Ramos (cell line): ENCODE results near the gene DNAH5.
"Not testable (repeated sequence)": the region's sequence is repeated elsewhere in the genome, so short reads cannot be mapped to it uniquely, and the experiment has no call there.

Experiments used
- in situ Hi-C: fragments of 300-500 bp; cut with MboI; formaldehyde crosslinking; loops from one replicate; pipeline ENCODE4 v1.14.3; 2022; ENCODE audit warnings: low sequenced_read_pairs; ENCODE audit not compliant: unreplicated experiment

The DNAH5 gene

DNA sequence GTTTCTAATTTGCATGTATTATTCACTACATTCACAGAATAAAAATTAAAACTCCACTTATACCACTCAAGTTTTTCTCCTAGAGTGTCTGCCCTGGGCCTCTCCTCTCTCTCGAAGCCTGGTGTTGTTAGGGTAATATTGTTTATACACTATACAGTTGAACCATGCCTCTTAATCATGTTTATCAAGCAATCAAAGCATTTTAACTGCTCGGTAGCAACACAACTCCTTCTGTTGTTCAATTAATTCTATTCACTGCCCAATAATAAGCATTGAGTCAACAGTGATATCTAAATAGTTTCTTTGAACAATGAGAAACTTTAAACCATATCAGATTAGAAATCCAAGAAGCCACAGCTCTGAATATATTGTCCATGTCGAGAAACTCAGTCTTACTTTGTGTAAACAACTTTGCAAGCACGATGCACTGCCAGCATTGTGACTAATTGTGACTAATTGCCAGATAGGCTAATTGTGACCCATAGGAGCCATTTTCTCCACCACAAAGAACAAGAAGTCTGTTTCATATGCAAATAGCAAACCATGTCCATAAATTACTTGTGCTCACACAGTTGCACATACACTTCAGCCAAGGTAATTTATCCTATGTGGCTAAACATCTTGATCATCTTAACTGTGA is at the start of gene DNAH5:
Gene DNAH5, minus strand, starts transcription at position 129 of the 640 bp plus-strand sequence. CDS start 250 bp downstream, outside the sequence.
- in situ Hi-C loops = no loop called here

GRCh38 chr5:13993926-13994325 is 49.4 kb upstream of the DNAH5 start:
- in situ Hi-C loops = no loop called here

GRCh38 chr5:13992795-13993194 is 48.3 kb upstream of the DNAH5 start:
- in situ Hi-C loops = no loop called here

DNA sequence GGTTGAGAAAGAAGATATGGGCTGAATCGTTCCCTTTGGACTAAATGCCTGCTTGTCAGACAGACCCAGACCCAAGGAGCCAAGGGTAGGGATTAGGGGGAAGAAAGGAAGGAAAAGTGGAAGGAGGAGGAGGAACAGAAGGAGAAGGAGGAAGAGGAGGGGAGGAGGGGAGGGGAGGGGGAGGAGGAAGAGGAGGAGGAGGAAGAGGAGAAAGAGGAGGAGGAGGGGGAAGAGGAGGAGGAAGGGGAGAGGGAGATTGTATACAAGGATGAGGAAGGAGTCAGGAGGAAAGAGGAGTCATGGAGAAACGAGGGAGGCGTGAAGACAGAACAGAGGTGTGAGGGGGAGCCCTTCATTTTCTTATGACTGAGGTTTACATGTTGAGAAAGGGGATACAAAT is 46.9 kb upstream of the DNAH5 start:
- in situ Hi-C loops = no loop called here

DNA sequence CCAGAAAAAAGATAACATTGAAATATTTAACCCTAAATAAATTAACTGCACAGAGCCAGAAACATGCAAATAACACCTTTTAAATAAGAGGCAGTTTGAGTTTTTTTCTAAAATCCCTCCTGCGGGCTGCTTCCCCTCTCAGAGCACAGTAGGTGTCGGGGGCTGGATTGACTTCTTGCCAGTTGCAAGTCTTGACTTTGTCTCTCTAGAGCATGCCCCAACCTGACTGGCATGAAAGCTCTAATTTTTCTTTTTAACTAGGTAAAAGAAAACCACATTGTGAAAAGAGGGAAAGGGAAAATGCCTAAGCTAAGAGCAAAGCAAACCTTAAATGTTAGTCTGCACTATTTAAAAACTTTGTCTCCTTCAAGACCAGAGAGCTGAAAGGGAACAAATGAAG is 46.4 kb upstream of the DNAH5 start:
- in situ Hi-C loops = no loop called here

- in situ Hi-C loops = no loop called here
Measured at GRCh38 chr5:13989832-13990231, 45.3 kb upstream of the DNAH5 start.

GRCh38 chr5:13987843-13988464 is 43.5 kb upstream of the DNAH5 start:
- in situ Hi-C loops = no loop called here

- in situ Hi-C loops = no loop called here
Measured at GRCh38 chr5:13985731-13986418, 41.4 kb upstream of the DNAH5 start.

DNA sequence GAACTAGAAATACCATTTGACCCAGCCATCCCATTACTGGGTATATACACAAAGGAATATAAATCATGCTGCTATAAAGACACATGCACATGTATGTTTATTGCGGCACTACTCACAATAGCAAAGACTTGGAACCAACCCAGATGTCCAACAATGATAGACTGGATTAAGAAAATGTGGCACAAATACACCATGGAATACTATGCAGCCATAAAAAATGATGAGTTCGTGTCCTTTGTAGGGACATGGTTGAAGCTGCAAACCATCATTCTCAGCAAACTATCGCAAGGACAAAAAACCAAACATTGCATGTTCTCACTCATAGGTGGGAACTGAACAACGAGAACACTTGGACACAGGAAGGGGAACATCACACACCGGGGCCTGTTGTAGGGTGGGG is 40.4 kb upstream of the DNAH5 start:
- in situ Hi-C loops = not testable (repeated sequence)

GRCh38 chr5:13976867-13977830 is 32.7 kb upstream of the DNAH5 start:
- in situ Hi-C loops = no loop called here

- in situ Hi-C loops = no loop called here
Measured at GRCh38 chr5:13976223-13976622, 31.7 kb upstream of the DNAH5 start.

GRCh38 chr5:13975246-13975645 is 30.8 kb upstream of the DNAH5 start:
- in situ Hi-C loops = no loop called here

- in situ Hi-C loops = no loop called here
Measured at GRCh38 chr5:13973724-13974123, 29.2 kb upstream of the DNAH5 start.

- in situ Hi-C loops = no loop called here
Measured at GRCh38 chr5:13972029-13972428, 27.5 kb upstream of the DNAH5 start.

DNA sequence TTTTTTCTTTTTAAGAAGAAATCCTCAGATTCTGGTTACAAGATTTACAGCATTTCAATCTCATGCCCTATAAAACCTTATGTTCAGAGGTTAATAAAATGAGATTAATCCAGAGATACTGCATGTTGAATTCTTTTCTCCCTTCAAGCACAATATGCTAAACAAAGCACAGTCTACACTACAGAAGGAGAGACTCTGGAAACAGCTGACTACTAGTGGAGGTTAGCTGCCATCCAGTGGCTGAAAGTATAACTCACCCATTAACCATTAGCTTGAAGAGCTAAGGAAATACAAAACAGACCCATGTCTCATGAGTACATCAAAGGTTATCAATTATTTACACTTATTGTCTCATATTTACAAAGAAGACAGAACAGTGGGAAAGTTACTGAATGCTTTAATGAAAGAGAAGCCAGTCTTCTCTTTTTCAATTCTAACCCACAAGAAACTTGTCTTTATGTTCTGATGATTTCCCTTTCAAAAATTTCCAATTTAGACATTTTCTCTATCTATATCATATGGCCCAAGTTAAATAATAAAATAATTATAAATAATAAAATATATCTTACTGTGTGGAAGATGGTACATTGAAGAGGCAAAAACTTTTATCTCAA is 12.7 kb upstream of the DNAH5 start:
- in situ Hi-C loops = no loop called here

DNA sequence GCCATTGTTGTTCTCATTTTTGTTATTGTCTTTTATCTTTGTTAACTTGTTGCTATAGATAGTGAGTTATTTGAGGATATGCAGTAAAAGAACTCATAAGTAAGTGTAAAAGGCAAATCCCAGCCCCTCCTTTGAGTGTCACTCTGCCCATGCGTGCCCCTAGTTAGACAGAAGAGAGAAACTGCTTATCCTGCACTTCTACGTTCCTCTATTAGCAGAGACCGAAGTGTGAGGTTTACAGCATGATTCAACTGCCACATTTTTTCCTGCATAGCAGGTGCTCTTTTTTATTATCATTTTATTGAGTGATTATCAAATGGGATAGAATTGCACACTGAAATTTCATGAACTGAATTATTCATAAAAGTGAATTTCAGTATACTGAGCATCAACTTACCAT is 12.0 kb upstream of the DNAH5 start:
- in situ Hi-C loops = no loop called here

DNA sequence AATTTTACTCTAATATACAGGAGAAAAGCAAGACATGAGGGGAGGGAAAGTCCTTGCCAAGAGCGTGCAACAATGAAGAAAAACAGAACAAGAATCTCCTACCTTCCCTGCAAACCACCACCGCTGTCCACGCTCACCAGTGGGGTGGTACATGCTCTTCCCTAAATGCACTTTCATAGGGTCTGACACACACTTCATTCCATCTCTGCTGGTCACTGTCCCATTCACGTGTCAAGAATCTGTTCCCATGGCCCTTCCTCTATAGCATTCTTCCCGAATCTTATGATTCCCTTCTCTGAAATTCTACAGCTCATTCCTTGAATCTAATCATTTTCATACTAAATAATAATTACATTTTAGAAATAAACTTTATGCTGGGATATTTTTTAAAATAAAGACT is 11.4 kb upstream of the DNAH5 start:
- in situ Hi-C loops = no loop called here

DNA sequence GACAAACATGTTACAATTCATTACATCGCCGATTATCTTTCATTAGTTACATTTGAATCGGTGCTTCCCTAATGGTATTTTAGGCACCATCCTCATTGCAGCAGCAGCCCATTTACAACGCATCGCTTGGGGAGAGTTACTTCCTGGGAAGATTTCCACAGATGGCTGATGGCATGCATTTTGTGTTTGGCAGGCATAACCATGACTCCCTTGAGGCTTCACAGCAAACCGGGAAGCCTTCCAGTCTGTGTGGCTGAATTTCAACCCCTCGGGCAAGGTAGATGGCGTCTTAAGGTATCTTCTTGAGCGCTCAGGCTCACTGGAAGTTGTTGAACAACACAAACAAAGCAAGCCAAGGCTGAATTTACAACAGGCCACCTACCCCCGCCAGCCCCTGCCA is 1.6 kb upstream of the DNAH5 start:
- in situ Hi-C loops = no loop called here

GRCh38 chr5:13945271-13945670 is 783 bp upstream of the DNAH5 start:
- in situ Hi-C loops = no loop called here

DNA sequence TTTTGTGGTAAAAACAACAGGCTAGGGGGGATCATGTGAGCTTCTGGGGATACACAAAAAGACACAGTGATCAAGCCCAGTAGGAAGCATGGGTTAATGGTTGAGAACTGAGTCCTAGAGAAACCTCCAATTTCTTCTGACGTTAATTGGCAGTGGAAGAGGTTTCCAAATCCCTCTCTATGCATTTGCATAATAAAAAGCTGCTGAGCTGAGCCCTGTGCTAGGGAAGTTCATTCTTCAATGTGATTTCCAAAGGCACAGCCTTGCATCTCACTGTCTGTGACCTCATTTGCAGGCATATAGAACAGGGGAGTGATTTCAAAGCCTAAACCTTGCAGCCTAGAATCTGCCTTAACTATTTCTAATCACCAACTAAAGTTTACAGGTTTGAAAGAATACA is 812 bp downstream of the DNAH5 start:
- in situ Hi-C loops = no loop called here
